GM19025 (cell line): ENCODE measurements around the gene RNF151.

Experiments used
- ATAC-seq: cut with Tn5 transposase; IDR thresholded peaks from one replicate; pipeline ENCODE4 v1.9.1; 2021; ENCODE audit warnings: mild to moderate bottlenecking, low read depth, moderate library complexity; ENCODE audit not compliant: unreplicated experiment

Gene RNF151

DNA sequence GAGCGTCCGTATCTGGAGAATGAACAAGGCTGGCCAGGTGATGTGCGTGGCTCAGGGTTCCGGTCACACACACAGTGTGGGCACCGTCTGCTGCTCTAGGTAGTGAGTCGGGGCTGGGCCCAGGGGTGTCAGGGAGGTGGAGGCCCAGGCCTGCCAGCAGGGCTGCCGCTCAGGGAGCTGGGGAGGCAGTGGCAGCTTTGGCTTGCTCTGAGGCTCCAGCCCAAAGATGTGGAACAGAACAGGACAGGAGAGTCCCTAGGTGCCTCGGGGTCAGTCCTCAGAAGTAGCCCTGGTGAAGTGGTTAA lies 9.5 kb downstream of the RNF151 start:
- no peak for ATAC-seq

- ATAC-seq, result no peak
These were observed 10.6 kb downstream of the RNF151 start for GRCh38 chr16:1976951-1977874.

- no peak for ATAC-seq
These were observed 11.2 kb downstream of the RNF151 start for GRCh38 chr16:1977875-1978268.

GRCh38 chr16:1978476-1979120 lies 11.9 kb downstream of the RNF151 start:
- ATAC-seq, result no peak

DNA sequence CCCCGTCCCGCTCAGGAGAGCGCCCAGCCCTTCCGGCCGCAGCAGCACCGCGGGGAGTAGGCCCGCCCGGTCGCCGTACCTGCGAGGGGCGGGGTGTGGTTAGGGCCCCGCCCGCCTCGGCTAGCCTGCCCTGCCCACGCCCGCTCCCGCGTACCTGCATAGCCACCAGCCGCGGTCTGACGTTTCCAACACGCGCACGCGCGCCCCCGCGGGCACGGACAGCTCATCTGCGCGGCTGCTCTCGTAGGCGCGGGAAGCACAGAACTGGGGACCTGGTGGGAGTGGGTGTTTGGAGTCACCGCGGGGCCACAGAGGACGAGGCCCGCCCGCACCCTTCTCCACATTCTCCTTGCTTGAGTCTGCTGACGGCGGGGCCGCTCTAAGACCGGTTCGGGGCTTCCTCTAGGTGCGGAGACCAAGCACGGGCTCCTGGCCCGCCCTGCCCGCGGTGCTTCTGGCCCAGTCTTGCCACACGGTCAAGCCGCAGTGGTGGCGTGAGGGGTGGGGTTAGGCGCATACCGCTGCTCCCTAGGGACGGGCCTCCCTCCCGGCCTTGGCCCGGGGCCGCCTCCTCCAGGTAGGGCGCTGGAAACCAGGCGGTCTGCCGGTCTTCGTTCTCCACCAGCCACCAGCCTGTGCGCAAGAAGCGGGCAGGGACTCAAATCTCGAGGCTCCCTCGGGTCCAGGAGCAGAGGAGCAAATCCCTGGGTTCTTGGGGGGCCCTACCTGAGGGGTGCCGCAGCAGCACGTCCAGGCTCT lies 12.8 kb downstream of the RNF151 start:
- ATAC-seq, result no peak

- no peak for ATAC-seq
These were observed 13.5 kb downstream of the RNF151 start for GRCh38 chr16:1980030-1980769.

DNA sequence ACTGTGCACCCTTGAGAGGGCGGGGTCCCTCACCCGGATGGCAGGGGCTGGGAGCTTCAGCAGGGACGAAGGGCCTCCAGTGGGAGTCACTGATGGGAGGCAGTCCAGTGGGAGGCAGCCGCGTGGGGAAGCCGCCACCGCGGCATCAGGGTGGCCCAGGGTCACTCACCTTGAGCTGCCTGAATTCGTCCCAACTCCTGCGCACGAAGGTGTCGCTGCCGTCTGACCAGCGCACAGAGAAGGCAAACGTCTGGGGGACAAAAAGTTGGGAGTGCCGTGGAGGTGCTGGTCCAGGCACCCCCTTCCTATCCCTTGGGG lies 14.1 kb downstream of the RNF151 start:
- no peak for ATAC-seq

- ATAC-seq, result no peak
These were observed 14.8 kb downstream of the RNF151 start, which contains the start of gene NOXO1 for GRCh38 chr16:1981398-1981836. TSS of gene NOXO1 (minus strand) at chr16:1981469. CDS start at chr16:1981179, 290 bp downstream.

GRCh38 chr16:1982013-1982433 lies 15.4 kb downstream of the RNF151 start:
- no peak for ATAC-seq

DNA sequence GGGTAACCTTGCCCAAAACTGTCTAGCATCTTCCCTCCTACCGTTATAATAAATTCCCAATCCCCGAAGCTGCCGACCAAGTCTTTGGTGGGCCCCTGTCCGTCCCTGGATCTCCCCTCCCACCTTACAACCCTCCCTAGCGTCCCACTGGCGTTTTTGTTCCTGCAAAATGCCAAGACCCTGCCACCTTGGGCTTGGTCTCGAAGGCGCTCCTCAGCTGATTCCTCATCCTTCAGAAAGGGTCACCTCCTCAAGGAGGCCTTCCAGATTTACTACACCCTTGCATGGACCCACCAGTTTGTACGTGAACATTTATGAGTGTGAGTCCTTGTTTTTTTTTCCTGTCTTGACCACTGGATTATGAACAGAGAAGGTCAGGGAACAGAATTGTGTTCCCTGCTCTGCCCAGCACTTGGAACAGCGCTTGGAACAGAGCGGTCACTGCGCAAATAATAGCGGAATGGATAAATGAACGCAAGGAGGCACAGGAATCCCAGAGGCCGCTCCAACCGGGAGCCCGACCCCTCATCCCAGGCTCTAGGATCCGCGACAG lies 16.4 kb downstream of the RNF151 start:
- no peak for ATAC-seq

DNA sequence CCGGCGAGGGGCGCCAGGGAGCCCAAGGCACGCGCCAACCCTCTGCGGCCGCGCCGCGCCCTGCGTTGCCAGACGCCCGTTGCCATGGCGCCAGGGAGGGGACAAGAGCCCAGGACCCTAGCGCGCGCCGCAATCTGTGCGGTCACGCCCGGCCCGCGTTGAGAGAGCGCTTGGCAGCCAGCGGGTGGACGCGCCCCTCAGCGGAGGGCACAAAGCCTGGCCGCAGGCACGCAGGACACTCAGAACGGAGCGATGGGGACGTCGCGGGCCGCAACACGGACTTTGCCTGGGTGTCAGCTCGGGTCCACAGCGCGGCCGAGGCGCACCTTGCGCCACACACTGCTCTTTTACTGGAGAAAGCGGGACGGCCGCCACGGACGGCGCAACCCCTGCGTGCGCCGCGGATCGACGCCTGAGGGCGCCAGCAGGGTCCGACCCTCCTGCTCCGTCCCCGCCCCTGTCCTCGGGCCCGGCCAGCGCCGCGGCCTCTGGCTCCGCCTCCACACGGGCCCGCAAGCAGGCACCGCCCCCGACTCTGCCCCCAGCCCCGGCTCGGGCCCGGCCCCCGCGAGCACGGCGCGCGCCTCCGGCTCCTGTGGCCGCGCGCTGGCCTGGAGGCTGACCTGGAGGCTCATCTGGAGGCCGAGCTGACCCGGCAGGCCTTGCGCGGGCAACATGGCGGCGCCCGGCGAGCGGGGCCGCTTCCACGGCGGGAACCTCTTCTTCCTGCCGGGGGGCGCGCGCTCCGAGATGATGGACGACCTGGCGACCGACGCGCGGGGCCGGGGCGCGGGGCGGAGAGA lies 17.1 kb downstream of the RNF151 start, which contains the start of gene GFER:
Gene GFER, plus strand, starts transcription at position 650 of the 803 bp plus-strand sequence. Its CDS starts 26 bp downstream, at position 676.
- ATAC-seq, result peak; percentile 78

GRCh38 chr16:1984347-1985225 lies 17.9 kb downstream of the RNF151 start:
- peak; percentile 9 for ATAC-seq

- no peak for ATAC-seq
These were observed 19.0 kb downstream of the RNF151 start for GRCh38 chr16:1985466-1986150.

DNA sequence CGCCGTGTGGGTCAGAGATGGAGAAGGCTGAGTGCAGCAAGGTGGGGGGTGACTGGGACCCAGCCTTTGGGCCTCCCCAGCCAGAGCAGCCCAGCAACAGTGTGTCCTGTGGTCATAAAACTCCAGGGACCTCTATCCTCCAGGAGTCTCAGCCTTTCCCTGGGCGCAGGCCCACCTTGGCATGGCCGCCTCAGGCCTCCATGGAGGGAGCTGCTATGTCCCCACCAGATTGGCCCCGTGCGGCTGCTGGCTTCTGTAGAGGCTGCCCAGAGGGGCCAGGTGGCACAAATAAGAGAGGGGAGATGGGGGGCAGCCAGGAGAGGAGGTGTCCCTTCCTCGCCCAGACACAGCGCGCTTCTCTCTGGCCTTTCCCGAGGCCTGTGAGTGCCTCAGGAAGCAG lies 20.5 kb downstream of the RNF151 start:
- ATAC-seq, result no peak

DNA sequence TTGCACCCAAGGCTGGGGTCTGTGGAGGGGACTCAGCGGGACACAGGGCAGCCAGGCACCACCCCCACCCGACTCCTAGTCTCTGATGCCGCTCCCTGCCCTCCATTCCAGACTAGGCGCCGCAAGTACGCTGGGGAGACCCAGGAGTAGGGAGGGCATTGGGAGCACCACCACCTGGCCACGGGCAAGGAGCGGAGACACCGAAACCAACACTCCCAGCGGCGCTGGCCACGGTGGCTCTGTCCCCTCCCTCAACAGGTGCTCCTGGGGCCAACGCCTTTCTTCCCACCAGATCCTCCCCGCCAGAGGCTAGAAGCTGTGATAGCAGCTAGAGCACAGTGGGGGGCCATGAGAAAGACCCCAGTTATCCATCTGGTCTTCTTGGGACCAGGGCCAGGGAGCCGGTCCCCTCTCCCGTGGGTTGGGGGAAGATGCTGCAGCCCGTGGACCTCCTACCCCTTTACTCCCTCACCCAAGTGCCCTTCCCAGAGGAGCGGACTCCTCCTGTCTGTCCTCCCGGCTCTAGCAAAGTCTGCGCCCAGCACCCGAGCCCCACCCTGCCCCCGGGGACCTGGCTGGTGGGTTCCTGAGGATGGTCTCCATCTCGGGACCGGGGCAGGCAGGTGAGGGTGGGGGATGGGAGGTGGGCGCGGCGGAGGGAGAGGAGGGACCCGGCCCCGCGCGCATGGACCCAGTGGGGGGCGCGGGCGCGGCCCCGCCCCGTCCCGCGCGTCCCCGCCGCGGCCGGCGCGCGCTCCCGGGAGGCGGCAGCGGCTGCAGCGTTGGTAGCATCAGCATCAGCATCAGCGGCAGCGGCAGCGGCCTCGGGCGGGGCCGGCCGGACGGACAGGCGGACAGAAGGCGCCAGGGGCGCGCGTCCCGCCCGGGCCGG lies 22.8 kb downstream of the RNF151 start, which contains the start of gene SYNGR3:
Gene SYNGR3, plus strand, starts transcription at position 762 of the 892 bp plus-strand sequence. CDS start 133 bp downstream, outside the sequence.
- ATAC-seq, result no peak

GRCh38 chr16:1990101-1990350 lies 23.4 kb downstream of the RNF151 start:
- no peak for ATAC-seq
